Endothelial cell of umbilical vein (primary cell): ENCODE results near the gene DIO1. TPM values are rescaled to one million over a fixed set of nuclear protein-coding genes. Genes with fewer than 3 reads are reported as not detected.

Source experiments
- BruUV-seq: library from RNA; stranded (reverse); fragments of 400-500 nt; replicated peaks from 2 replicates; lab custom pipeline; 2021; lab: Mats Ljungman, UMichigan
- CTCF ChIA-PET: fragments of 300-600, 350-600 bp; sonication (Branson Sonifier 250); formaldehyde crosslinking; loops from one replicate; lab custom pipeline; 2021; ENCODE audit warnings: antibody characterized with exemption, inconsistent platforms; lab: Charles Lee
- POLR2A ChIA-PET: fragments of 300-600, 350-600 bp; sonication (Branson Sonifier 250); formaldehyde crosslinking; loops from one replicate; lab custom pipeline; 2021; ENCODE audit warnings: antibody characterized with exemption, inconsistent platforms; lab: Charles Lee
- DNase-seq: peaks from one replicate; pipeline ENCODE4 v3.0.0-alpha.2; 2011; ENCODE audit warnings: low read depth, low spot score
- FAIRE-seq: peaks from 2 replicates; lab custom pipeline; 2011; peaks lifted over from hg19 to GRCh38; lab: Jason Lieb, UNC
- H2AFZ ChIP-seq: 2 replicates; pipeline ENCODE4 v1.6.0; 2012; ENCODE audit warnings: low read depth, low read length, control low read depth, inconsistent platforms
- H3K27ac ChIP-seq: 2 replicates; pipeline ENCODE4 v1.5.1; 2011; ENCODE audit warnings: low read depth, mild to moderate bottlenecking, control low read depth, low read length, moderate library complexity; ENCODE audit not compliant: insufficient read depth
- H3K27me3 ChIP-seq, 2 experiments: 2 replicates each; pipeline versions ENCODE4 v1.6.0 to v1.6.1; 2011; ENCODE audit warnings: low read length in 2 of 2, mixed read lengths in 1 of 2; ENCODE audit not compliant: control insufficient read depth in 2 of 2, insufficient read depth in 2 of 2
- H3K36me3 ChIP-seq, 2 experiments: 2 replicates in 1 of 2; 3 replicates in 1 of 2; pipeline ENCODE4 v1.5.1; 2011; ENCODE audit warnings: low read length in 2 of 2, mild to moderate bottlenecking in 1 of 2, moderate library complexity in 1 of 2; ENCODE audit not compliant: control insufficient read depth in 2 of 2, insufficient read depth in 2 of 2; ENCODE audit errors: extremely low read depth in 1 of 2
- H3K4me1 ChIP-seq: 3 replicates; pipeline ENCODE4 v1.5.1; 2011; ENCODE audit warnings: mild to moderate bottlenecking, low read length; ENCODE audit not compliant: control insufficient read depth, insufficient read depth; ENCODE audit errors: extremely low read depth
- H3K4me2 ChIP-seq: 2 replicates; pipeline ENCODE4 v1.6.1; 2011; ENCODE audit warnings: low read length, control low read depth, mixed read lengths; ENCODE audit not compliant: insufficient read depth
- H3K4me3 ChIP-seq, 3 experiments: fragments of 200-600 bp in 1 of 3; sonication (generic), shearing (Covaris generic) in 1 of 3; replicated peaks in 1 of 3; 2 replicates each; pipeline ENCODE4 v1.5.1; 2011 to 2016; ENCODE audit warnings: control low read depth in 3 of 3, low read length in 3 of 3, mild to moderate bottlenecking in 2 of 3, inconsistent platforms in 1 of 3, low read depth in 1 of 3, moderate library complexity in 1 of 3; ENCODE audit not compliant: insufficient read depth in 1 of 3
- H3K79me2 ChIP-seq: 2 replicates; pipeline ENCODE4 v1.6.0; 2012; ENCODE audit warnings: low read length, inconsistent platforms; ENCODE audit not compliant: control insufficient read depth, insufficient read depth
- H3K9ac ChIP-seq: replicated peaks from 2 replicates; pipeline ENCODE3; 2011; ENCODE audit warnings: low read length, control low read depth; ENCODE audit not compliant: insufficient read depth; ENCODE audit errors: extremely low read depth
- H3K9me1 ChIP-seq: replicated peaks from 3 replicates; pipeline ENCODE4 v1.6.0; 2011; ENCODE audit warnings: mild to moderate bottlenecking, low read length; ENCODE audit not compliant: control insufficient read depth, insufficient read depth; ENCODE audit errors: extremely low read depth
- H3K9me3 ChIP-seq: replicated peaks from 2 replicates; pipeline ENCODE4 v1.5.1; 2012; ENCODE audit warnings: low read length, inconsistent platforms; ENCODE audit not compliant: control insufficient read depth, insufficient read depth
- H4K20me1 ChIP-seq: replicated peaks from 2 replicates; pipeline ENCODE3; 2011; ENCODE audit warnings: mild to moderate bottlenecking, low read length; ENCODE audit not compliant: control insufficient read depth, insufficient read depth; ENCODE audit errors: extremely low read depth
- EZH2 ChIP-seq: IDR thresholded peaks from 2 replicates; pipeline ENCODE4 v1.6.1; 2012; ENCODE audit warnings: borderline replicate concordance, low read depth, mild to moderate bottlenecking, moderate library complexity, low read length, inconsistent platforms; ENCODE audit not compliant: severe bottlenecking
- FOS ChIP-seq: IDR thresholded peaks from 2 replicates; pipeline ENCODE4 v1.6.1; 2011; ENCODE audit warnings: mild to moderate bottlenecking, low read length, moderate library complexity, borderline replicate concordance; ENCODE audit not compliant: insufficient read depth
- GATA2 ChIP-seq: IDR thresholded peaks from 2 replicates; pipeline ENCODE4 v1.7.0; 2011; ENCODE audit warnings: low read depth, mild to moderate bottlenecking, moderate library complexity, mixed read lengths, low read length; ENCODE audit not compliant: insufficient read length, insufficient read depth
- JUN ChIP-seq: IDR thresholded peaks from 2 replicates; pipeline ENCODE4 v1.6.1; 2011; ENCODE audit warnings: borderline replicate concordance, low read depth; ENCODE audit not compliant: insufficient read length, insufficient read depth
- MYC ChIP-seq: IDR thresholded peaks from one replicate; pipeline ENCODE4 v1.6.1; 2011; ENCODE audit warnings: mild to moderate bottlenecking, low read depth, low read length
- POLR2A ChIP-seq: IDR thresholded peaks from 2 replicates; pipeline ENCODE4 v1.6.1; 2012; ENCODE audit warnings: low read depth, mild to moderate bottlenecking, control low read depth, low read length
- POLR2AphosphoS5 ChIP-seq: IDR thresholded peaks from 2 replicates; pipeline ENCODE4 v1.6.1; 2012; ENCODE audit warnings: low read depth, mild to moderate bottlenecking, control low read depth, low read length, moderate library complexity; ENCODE audit not compliant: insufficient read depth
- dilution Hi-C: fragments of 300-500 bp; cut with MboI; formaldehyde crosslinking; loops from one replicate; pipeline ENCODE4 v1.15.0; 2019; ENCODE audit warnings: low sequenced_read_pairs; ENCODE audit not compliant: extremely low pct_ligation_motif_present
- intact Hi-C: fragments of 100-400 bp; cut with micrococcal nuclease; formaldehyde crosslinking; loops from one replicate; pipeline ENCODE4 v1.10.0; 2022
- polyA plus RNA-seq, 4 experiments: library from polyadenylated mRNA; depleted of rRNA in 3 of 4; stranded (reverse) in 3 of 4; unstranded in 1 of 4; fragments of >200 nt; gene quantifications; 2 replicates each; pipeline versions ENCODE4 v1.2.1 to v1.2.3, GENCODE V29; 2011 to 2012; ENCODE audit warnings: missing spikeins in 1 of 4
- total RNA-seq: library from RNA; stranded (reverse); gene quantifications from 2 replicates; pipeline ENCODE4 v1.2.3, GENCODE V29; 2021
- TF ChIP-seq, protein P1 (sequence below): IDR thresholded peaks from 2 replicates; pipeline ENCODE4 v1.6.1; 2011; ENCODE audit not compliant: insufficient read depth, insufficient read length
- TF ChIP-seq, protein P2 (sequence below), 2 donors: IDR thresholded peaks; 1 replicate in 1 of 2; 2 replicates in 1 of 2; pipeline ENCODE4 v1.5.1; 2011; ENCODE audit warnings: low read length in 2 of 2, mild to moderate bottlenecking in 2 of 2, moderate library complexity in 2 of 2, control low read depth in 1 of 2, inconsistent platforms in 1 of 2, low read depth in 1 of 2; ENCODE audit not compliant: insufficient read depth in 1 of 2; ENCODE audit errors: extremely low read depth in 1 of 2

The DIO1 gene
- total and polyA plus RNA-seq, 2 donors (not counting 3 experiments of a cell fraction or from before 2014, with no cell fraction given): not detected

DNA sequence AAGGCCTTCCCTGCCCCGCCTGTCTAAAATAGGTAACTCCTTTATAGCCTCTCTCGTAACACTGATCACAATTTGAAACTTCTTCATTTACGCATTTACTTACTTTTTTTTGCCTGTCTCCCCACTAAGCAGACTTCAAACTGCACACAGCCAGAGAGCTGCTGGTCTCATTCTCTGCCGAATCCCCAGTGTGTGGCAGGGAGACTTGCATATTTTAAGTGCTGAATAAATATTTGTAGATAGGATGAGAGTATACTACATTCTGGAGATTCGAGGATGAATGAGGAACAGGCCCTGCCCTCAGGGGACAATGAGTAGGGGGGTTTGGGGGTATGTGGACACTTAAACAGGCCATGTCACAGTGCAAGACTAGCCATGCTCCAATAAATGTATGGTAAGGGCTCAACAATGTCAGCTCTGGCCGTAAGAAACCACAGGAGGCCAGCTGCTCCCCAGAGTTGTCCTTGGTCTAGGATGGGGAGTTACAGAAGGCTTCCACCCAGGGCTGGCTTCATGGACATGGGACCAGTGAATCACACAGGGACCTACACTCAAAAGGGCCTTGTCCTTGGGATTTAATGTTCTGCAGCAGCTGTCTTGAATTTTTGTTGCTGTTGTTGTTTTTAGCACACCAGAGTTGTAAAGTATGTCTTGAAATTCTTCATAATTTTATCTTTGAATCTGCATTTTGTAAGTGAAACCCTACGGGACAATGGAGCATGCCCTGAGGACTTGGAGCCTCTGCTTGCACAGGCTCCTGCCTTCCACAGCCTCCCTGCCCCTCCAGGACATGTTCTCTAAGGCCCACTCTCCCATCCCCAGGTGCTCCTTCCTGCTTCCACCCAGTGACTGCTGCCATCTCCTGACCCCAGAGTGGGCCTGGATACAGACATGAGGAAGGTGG lies 8.5 kb downstream of the DIO1 start:
- no peaks in the 10 kb centered on the region for H3K9me1 ChIP-seq
- H4K20me1 ChIP-seq: no peaks in the 10 kb centered on the region
- H3K36me3 ChIP-seq: no peaks in the 10 kb centered on the region
- no peak for TF ChIP-seq EZH2
- no peak for TF ChIP-seq GATA2
- TF ChIP-seq MYC: no peak
- TF ChIP-seq FOS: no peak
- TF ChIP-seq, protein P1, sequence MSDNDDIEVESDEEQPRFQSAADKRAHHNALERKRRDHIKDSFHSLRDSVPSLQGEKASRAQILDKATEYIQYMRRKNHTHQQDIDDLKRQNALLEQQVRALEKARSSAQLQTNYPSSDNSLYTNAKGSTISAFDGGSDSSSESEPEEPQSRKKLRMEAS: no peak
- no peak for TF ChIP-seq POLR2AphosphoS5
- TF ChIP-seq POLR2A: no peak
- no peak for TF ChIP-seq JUN
- TF ChIP-seq, protein P2, sequence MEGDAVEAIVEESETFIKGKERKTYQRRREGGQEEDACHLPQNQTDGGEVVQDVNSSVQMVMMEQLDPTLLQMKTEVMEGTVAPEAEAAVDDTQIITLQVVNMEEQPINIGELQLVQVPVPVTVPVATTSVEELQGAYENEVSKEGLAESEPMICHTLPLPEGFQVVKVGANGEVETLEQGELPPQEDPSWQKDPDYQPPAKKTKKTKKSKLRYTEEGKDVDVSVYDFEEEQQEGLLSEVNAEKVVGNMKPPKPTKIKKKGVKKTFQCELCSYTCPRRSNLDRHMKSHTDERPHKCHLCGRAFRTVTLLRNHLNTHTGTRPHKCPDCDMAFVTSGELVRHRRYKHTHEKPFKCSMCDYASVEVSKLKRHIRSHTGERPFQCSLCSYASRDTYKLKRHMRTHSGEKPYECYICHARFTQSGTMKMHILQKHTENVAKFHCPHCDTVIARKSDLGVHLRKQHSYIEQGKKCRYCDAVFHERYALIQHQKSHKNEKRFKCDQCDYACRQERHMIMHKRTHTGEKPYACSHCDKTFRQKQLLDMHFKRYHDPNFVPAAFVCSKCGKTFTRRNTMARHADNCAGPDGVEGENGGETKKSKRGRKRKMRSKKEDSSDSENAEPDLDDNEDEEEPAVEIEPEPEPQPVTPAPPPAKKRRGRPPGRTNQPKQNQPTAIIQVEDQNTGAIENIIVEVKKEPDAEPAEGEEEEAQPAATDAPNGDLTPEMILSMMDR (IDR thresholded peaks at IDR 0.05; ENCODE audit: extremely low read depth in 1 of 2, insufficient read depth in 1 of 2, low read depth in 1 of 2, low read length in 2 of 2): no peak
- H3K4me1 ChIP-seq: no peaks in the 10 kb centered on the region
- H3K9ac ChIP-seq: no peak overlapping the region
- FAIRE-seq (no peak), DNase-seq (no peak)
- no peaks in the 10 kb centered on the region for H3K79me2 ChIP-seq
- H3K27ac ChIP-seq: no peak overlapping the region
- dilution Hi-C loops: no loop called here
- no peak overlapping the region for H3K4me2 ChIP-seq
- no TSS peak for BruUV-seq
- ChIA-PET POLR2A (no interaction called here), CTCF (no interaction called here)
- intact Hi-C loops: no loop called here
- H2AFZ ChIP-seq: no peak overlapping the region
- H3K27me3 ChIP-seq: no peaks in the 10 kb centered on the region
- no peak overlapping the region for H3K4me3 ChIP-seq
- no peaks in the 10 kb centered on the region for H3K9me3 ChIP-seq
